Hepatocyte (in vitro differentiated cells): ENCODE data around the gene ADAMTS12. TPM values are rescaled to one million over a fixed set of nuclear protein-coding genes. Genes with fewer than 3 reads are reported as not detected.

Source experiments
- DNase-seq: peaks from one replicate; pipeline ENCODE4 v3.0.0-alpha.2; 2016; ENCODE audit warnings: low spot score
- H2AFZ ChIP-seq: fragments of 200-600 bp; sonication (generic); 2 replicates; pipeline ENCODE4 v1.6.0; 2016; ENCODE audit warnings: antibody characterized with exemption, mild to moderate bottlenecking
- H3K27ac ChIP-seq: fragments of 200-600 bp; sonication (generic); 2 replicates; pipeline ENCODE4 v1.5.1; 2016; ENCODE audit warnings: mild to moderate bottlenecking
- H3K27me3 ChIP-seq: fragments of 200-600 bp; sonication (generic); 2 replicates; pipeline ENCODE4 v1.6.1; 2016
- H3K36me3 ChIP-seq: fragments of 200-600 bp; sonication (generic); replicated peaks from 2 replicates; pipeline ENCODE4 v1.5.1; 2016; ENCODE audit warnings: low read depth; ENCODE audit not compliant: insufficient read depth
- H3K4me1 ChIP-seq: fragments of 200-600 bp; sonication (generic); 2 replicates; pipeline ENCODE4 v1.5.1; 2016; ENCODE audit warnings: mild to moderate bottlenecking, moderate library complexity; ENCODE audit not compliant: insufficient read depth
- H3K4me2 ChIP-seq: fragments of 200-600 bp; sonication (generic); 2 replicates; pipeline ENCODE4 v1.6.0; 2016
- H3K4me3 ChIP-seq: fragments of 200-600 bp; sonication (generic); 2 replicates; pipeline ENCODE4 v1.5.1; 2016; ENCODE audit warnings: mild to moderate bottlenecking
- H3K79me2 ChIP-seq: fragments of 200-600 bp; sonication (generic); 2 replicates; pipeline ENCODE4 v1.6.0; 2017; ENCODE audit warnings: mild to moderate bottlenecking
- H3K9me2 ChIP-seq: fragments of 200-600 bp; sonication (generic); replicated peaks from 2 replicates; pipeline ENCODE4 v1.6.0; 2017; ENCODE audit warnings: mild to moderate bottlenecking; ENCODE audit not compliant: insufficient read depth
- H3K9me3 ChIP-seq: fragments of 200-600 bp; sonication (generic); 2 replicates; pipeline ENCODE4 v1.5.1; 2016; ENCODE audit warnings: low read depth, mild to moderate bottlenecking
- H4K20me1 ChIP-seq: fragments of 200-600 bp; sonication (generic); 2 replicates; pipeline ENCODE4 v1.6.0; 2016; ENCODE audit warnings: mild to moderate bottlenecking; ENCODE audit not compliant: insufficient read depth, poor library complexity, severe bottlenecking
- CTCF ChIP-seq: fragments of 200-600 bp; sonication (generic); IDR thresholded peaks from 2 replicates; pipeline ENCODE4 v1.5.1; 2016; ENCODE audit warnings: antibody characterized with exemption, mild to moderate bottlenecking; ENCODE audit not compliant: poor library complexity
- EZH2 ChIP-seq: fragments of 200-600 bp; sonication (generic); IDR thresholded peaks from 2 replicates; pipeline ENCODE4 v1.6.1; 2016; ENCODE audit warnings: antibody characterized with exemption, mild to moderate bottlenecking, borderline replicate concordance
- EZH2phosphoT487 ChIP-seq: fragments of 200-600 bp; sonication (generic); IDR thresholded peaks from one replicate; pipeline ENCODE4 v1.6.1; 2018; ENCODE audit warnings: antibody characterized with exemption, mild to moderate bottlenecking, low read depth, moderate library complexity; ENCODE audit not compliant: unreplicated experiment, severe bottlenecking
- WGBS: methylation state at CpG from one replicate; pipeline ENCODE4 v1.1.6; 2016; ENCODE audit warnings: low lambda C conversion rate; ENCODE audit errors: missing lambda C conversion rate; 5-methylcytosine and 5-hydroxymethylcytosine counted together
- polyA plus RNA-seq: library from polyadenylated mRNA; unstranded; fragments of >200 nt; fragmentation: Nextera tagmentation; extraction: Ambion mirVana; gene quantifications from 2 replicates; pipeline ENCODE4 v1.2.1, GENCODE V29; 2016
- total RNA-seq: library from RNA; depleted of rRNA; stranded (reverse); fragments of >200 nt; gene quantifications from 2 replicates; pipeline ENCODE4 v1.2.3, GENCODE V29; 2014

Gene ADAMTS12
- total and polyA plus RNA-seq, 2 experiments from 2014 or later = 3.2 to 8.9 TPM

GRCh38 chr5:33726422-33727165 lies 165.2 kb downstream of the ADAMTS12 start:
- Histone ChIP-seq H3K79me2 (no peaks in the 10 kb centered on the region), H3K9me3 (no peaks in the 10 kb centered on the region), H3K36me3 (no peaks in the 10 kb centered on the region), H3K4me3 (no peak overlapping the region), H3K4me2 (no peak overlapping the region), H2AFZ (no peak overlapping the region), H3K9me2 (no peaks in the 10 kb centered on the region), H3K27ac (no peak overlapping the region), H4K20me1 (no peaks in the 10 kb centered on the region), H3K27me3 (no peaks in the 10 kb centered on the region), H3K4me1 (no peaks in the 10 kb centered on the region)
- no peak for DNase-seq
- WGBS = 91% methylated on average over 9 of the region's 9 CpGs
- TF ChIP-seq CTCF (no peak), EZH2phosphoT487 (no peak), EZH2 (no peak)

GRCh38 chr5:33725806-33726205 lies 166.0 kb downstream of the ADAMTS12 start:
- TF ChIP-seq EZH2phosphoT487 (no peak), CTCF (no peak), EZH2 (no peak)
- Histone ChIP-seq H3K36me3 (no peaks in the 10 kb centered on the region), H3K9me2 (no peaks in the 10 kb centered on the region), H4K20me1 (no peaks in the 10 kb centered on the region), H3K79me2 (no peaks in the 10 kb centered on the region), H3K4me1 (no peaks in the 10 kb centered on the region), H3K4me3 (no peak overlapping the region), H3K9me3 (no peaks in the 10 kb centered on the region), H3K4me2 (no peak overlapping the region), H3K27me3 (no peaks in the 10 kb centered on the region), H3K27ac (no peak overlapping the region), H2AFZ (no peak overlapping the region)
- WGBS = 81% methylated on average over 3 of the region's 3 CpGs
- no peak for DNase-seq

GRCh38 chr5:33721491-33722200 lies 170.1 kb downstream of the ADAMTS12 start:
- H3K4me2 ChIP-seq = no peak overlapping the region
- no peaks in the 10 kb centered on the region for H3K27me3 ChIP-seq
- H3K36me3 ChIP-seq = no peaks in the 10 kb centered on the region
- no peak overlapping the region for H2AFZ ChIP-seq
- 71% methylated on average over 6 of the region's 6 CpGs for whole genome bisulfite sequencing
- DNase-seq = no peak
- H3K27ac ChIP-seq = no peak overlapping the region
- no peaks in the 10 kb centered on the region for H3K79me2 ChIP-seq
- H3K9me3 ChIP-seq = no peaks in the 10 kb centered on the region
- no peak for TF ChIP-seq EZH2phosphoT487
- TF ChIP-seq CTCF = no peak
- no peak for TF ChIP-seq EZH2
- H3K4me3 ChIP-seq = no peak overlapping the region
- H3K9me2 ChIP-seq = no peaks in the 10 kb centered on the region
- no peaks in the 10 kb centered on the region for H3K4me1 ChIP-seq
- H4K20me1 ChIP-seq = no peaks in the 10 kb centered on the region
